GM12873 (cell line): ENCODE measurements around the gene CIPC.

Experiments
- CTCF ChIP-seq: IDR thresholded peaks from 2 replicates; pipeline ENCODE4 v1.5.1; 2012; ENCODE audit warnings: low read depth, mild to moderate bottlenecking, moderate library complexity, low read length, control low read depth; ENCODE audit not compliant: insufficient read depth; ENCODE audit errors: missing control alignments

Gene CIPC

GRCh38 chr14:77114609-77115008 lies 16.6 kb downstream of the CIPC start:
- no peak for TF ChIP-seq CTCF

GRCh38 chr14:77116172-77116817 lies 18.2 kb downstream of the CIPC start:
- TF ChIP-seq CTCF, result no peak

GRCh38 chr14:77119851-77120250 lies 21.8 kb downstream of the CIPC start:
- TF ChIP-seq CTCF, result no peak

- no peak for TF ChIP-seq CTCF
These were observed 23.0 kb downstream of the CIPC start for GRCh38 chr14:77120771-77121743.

GRCh38 chr14:77122526-77123125 lies 24.6 kb downstream of the CIPC start:
- no peak for TF ChIP-seq CTCF

- no peak for TF ChIP-seq CTCF
These were observed 25.6 kb downstream of the CIPC start for GRCh38 chr14:77123381-77124325.
